Loucy (cell line): ENCODE measurements around the gene MCTP2.

Source experiments
- H2AFZ ChIP-seq: fragments of 200-600 bp; sonication (generic); 2 replicates; pipeline ENCODE4 v1.6.0; 2016; ENCODE audit warnings: antibody characterized with exemption, mild to moderate bottlenecking, low read length, moderate library complexity
- H3F3A ChIP-seq: fragments of 200-600 bp; 2 replicates; pipeline ENCODE4 v1.6.0; 2016; ENCODE audit warnings: antibody characterized with exemption, low read depth, mild to moderate bottlenecking
- H3K27me3 ChIP-seq: fragments of 200-600 bp; sonication (generic); 2 replicates; pipeline ENCODE4 v1.6.1; 2014; ENCODE audit warnings: low read length, mild to moderate bottlenecking; ENCODE audit not compliant: insufficient read depth, poor library complexity, severe bottlenecking
- H3K36me3 ChIP-seq: fragments of 200-600 bp; sonication (generic); 2 replicates; pipeline ENCODE4 v1.6.1; 2016; ENCODE audit warnings: low read length; ENCODE audit not compliant: insufficient read depth
- H3K4me1 ChIP-seq: fragments of 200-600 bp; sonication (generic); 2 replicates; pipeline ENCODE4 v1.5.1; 2014; ENCODE audit warnings: low read length, mild to moderate bottlenecking; ENCODE audit not compliant: insufficient read depth, poor library complexity, severe bottlenecking
- H3K4me2 ChIP-seq: fragments of 200-600 bp; sonication (generic); 2 replicates; pipeline ENCODE4 v1.6.0; 2014; ENCODE audit warnings: antibody characterized with exemption, low read length, low read depth, mild to moderate bottlenecking; ENCODE audit not compliant: poor library complexity, severe bottlenecking
- H3K4me3 ChIP-seq: fragments of 200-600 bp; sonication (generic); 2 replicates; pipeline ENCODE4 v1.5.1; 2014; ENCODE audit warnings: low read length, mild to moderate bottlenecking, mixed read lengths; ENCODE audit not compliant: poor library complexity, severe bottlenecking
- H3K79me2 ChIP-seq: fragments of 200-600 bp; sonication (generic); 2 replicates; pipeline ENCODE4 v1.6.1; 2014; ENCODE audit warnings: low read length; ENCODE audit not compliant: insufficient read depth
- H3K9ac ChIP-seq: fragments of 200-600 bp; sonication (generic); 2 replicates; pipeline ENCODE4 v1.6.0; 2014; ENCODE audit warnings: mild to moderate bottlenecking, low read depth, low read length, moderate library complexity; ENCODE audit not compliant: poor library complexity, severe bottlenecking
- H3K9me2 ChIP-seq: fragments of 200-600 bp; sonication (generic); replicated peaks from 2 replicates; pipeline ENCODE4 v1.6.1; 2016; ENCODE audit warnings: low read depth, low read length, mixed read lengths
- H3K9me3 ChIP-seq: fragments of 200-600 bp; sonication (generic); 2 replicates; pipeline ENCODE4 v1.6.1; 2014; ENCODE audit warnings: mild to moderate bottlenecking, antibody characterized with exemption, low read length, low read depth; ENCODE audit not compliant: insufficient read depth
- H4K20me1 ChIP-seq: fragments of 200-600 bp; sonication (generic); 2 replicates; pipeline ENCODE4 v1.6.0; 2014; ENCODE audit warnings: antibody characterized with exemption, low read length, mild to moderate bottlenecking; ENCODE audit not compliant: insufficient read depth, poor library complexity, severe bottlenecking
- CTCF ChIP-seq: fragments of 200-600 bp; sonication (generic); conservative IDR thresholded peaks from 2 replicates; pipeline ENCODE4 v1.5.1; 2014; ENCODE audit warnings: mild to moderate bottlenecking, antibody characterized with exemption, low read length
- EZH2phosphoT487 ChIP-seq: fragments of 200-600 bp; IDR thresholded peaks from 2 replicates; pipeline ENCODE4 v1.6.1; 2018; ENCODE audit warnings: antibody characterized with exemption, mild to moderate bottlenecking, moderate library complexity, borderline replicate concordance

Gene MCTP2

GRCh38 chr15:94294556-94294955 lies 63.2 kb downstream of the MCTP2 start:
- H3K27me3 ChIP-seq, result peaks cover 6% of the 10 kb centered on the region
- no peak overlapping the region for H2AFZ ChIP-seq
- peaks cover 24% of the 10 kb centered on the region for H3F3A ChIP-seq
- peaks cover 15% of the 10 kb centered on the region for H3K36me3 ChIP-seq
- H3K4me3 ChIP-seq, result no peak overlapping the region
- peaks cover 14% of the 10 kb centered on the region for H3K9me3 ChIP-seq
- H3K4me2 ChIP-seq, result no peak overlapping the region
- no peak overlapping the region for H3K9ac ChIP-seq
- H3K4me1 ChIP-seq, result peaks cover 68% of the 10 kb centered on the region
- TF ChIP-seq CTCF (no peak), EZH2phosphoT487 (no peak)
- no peaks in the 10 kb centered on the region for H3K9me2 ChIP-seq
- peaks cover 86% of the 10 kb centered on the region for H3K79me2 ChIP-seq
- peaks cover 2% of the 10 kb centered on the region for H4K20me1 ChIP-seq

GRCh38 chr15:94295275-94295674 lies 63.9 kb downstream of the MCTP2 start:
- H3K79me2 ChIP-seq, result peaks cover 86% of the 10 kb centered on the region

GRCh38 chr15:94296717-94297116 lies 65.4 kb downstream of the MCTP2 start:
- Histone ChIP-seq H3K4me1 (peaks cover 84% of the 10 kb centered on the region), H3K36me3 (peaks cover 8% of the 10 kb centered on the region; the same call in 1 of the 2 replicates), H3K4me3 (peak overlapping the region; percentile 87), H3K79me2 (peaks cover 86% of the 10 kb centered on the region), H4K20me1 (peaks cover 9% of the 10 kb centered on the region), H3K9me2 (no peaks in the 10 kb centered on the region), H3F3A (peaks cover 24% of the 10 kb centered on the region), H3K9me3 (no peaks in the 10 kb centered on the region), H3K9ac (peak overlapping the region; percentile 96), H3K27me3 (no peaks in the 10 kb centered on the region), H3K4me2 (peak overlapping the region; percentile 95), H2AFZ (no peak overlapping the region)
- TF ChIP-seq EZH2phosphoT487 (no peak), CTCF (no peak)

More at GRCh38 chr15:94295275-94295674, 63.9 kb downstream of the MCTP2 start:
- Histone ChIP-seq H3K36me3 (peaks cover 15% of the 10 kb centered on the region), H3K27me3 (peaks cover 5% of the 10 kb centered on the region), H2AFZ (no peak overlapping the region), H3K9me3 (peaks cover 7% of the 10 kb centered on the region), H4K20me1 (peaks cover 6% of the 10 kb centered on the region), H3K4me2 (peak overlapping the region; percentile 13), H3K9me2 (no peaks in the 10 kb centered on the region), H3F3A (peaks cover 24% of the 10 kb centered on the region), H3K4me1 (peaks cover 72% of the 10 kb centered on the region), H3K9ac (peak overlapping the region; percentile 96), H3K4me3 (no peak overlapping the region)
- TF ChIP-seq EZH2phosphoT487, result no peak
- TF ChIP-seq CTCF, result no peak
